H9 (cell line): Measurements from ENCODE around the gene DLD. TPM values are rescaled to one million over a fixed set of nuclear protein-coding genes. Genes with fewer than 3 reads are reported as not detected.
A peak's percentile ranks its signal among the peaks of the same experiment; 100 is the strongest.

Experiments used
- DNase-seq: peaks from one replicate; pipeline ENCODE4 v3.0.0-alpha.2; 2017
- H2AFZ ChIP-seq: one replicate; pipeline ENCODE4 v1.6.1; 2013; ENCODE audit warnings: mild to moderate bottlenecking, low read length, control low read depth, moderate library complexity
- H2AK5ac ChIP-seq: 2 replicates; pipeline ENCODE4 v1.6.1; 2013; ENCODE audit warnings: low read length, control low read depth, mixed read lengths; ENCODE audit not compliant: insufficient read length
- H2BK120ac ChIP-seq: one replicate; pipeline ENCODE4 v1.6.1; 2013; ENCODE audit warnings: low read depth, mild to moderate bottlenecking, low read length, control low read depth, inconsistent platforms; ENCODE audit not compliant: poor library complexity, severe bottlenecking
- H2BK12ac ChIP-seq: 2 replicates; pipeline ENCODE4 v1.6.1; 2013; ENCODE audit warnings: low read length, control low read depth, mixed read lengths, low read depth; ENCODE audit not compliant: insufficient read length
- H2BK15ac ChIP-seq: 2 replicates; pipeline ENCODE4 v1.6.1; 2013; ENCODE audit warnings: low read depth, low read length, control low read depth
- H2BK20ac ChIP-seq: one replicate; pipeline ENCODE4 v1.6.1; 2013; ENCODE audit warnings: low read depth, mild to moderate bottlenecking, low read length, control low read depth, inconsistent platforms; ENCODE audit not compliant: poor library complexity, severe bottlenecking
- H2BK5ac ChIP-seq: 2 replicates; pipeline ENCODE4 v1.6.1; 2013; ENCODE audit warnings: low read length, control low read depth, mixed read lengths; ENCODE audit not compliant: insufficient read length
- H3K14ac ChIP-seq: 2 replicates; pipeline ENCODE4 v1.6.1; 2013; ENCODE audit warnings: low read length, control low read depth; ENCODE audit not compliant: insufficient read depth
- H3K18ac ChIP-seq: 2 replicates; pipeline ENCODE4 v1.6.1; 2013; ENCODE audit warnings: low read depth, mild to moderate bottlenecking, mixed read lengths, low read length, control low read depth; ENCODE audit not compliant: insufficient read length
- H3K23ac ChIP-seq: 2 replicates; pipeline ENCODE4 v1.6.1; 2013; ENCODE audit warnings: low read length, control low read depth, mixed read lengths, low read depth; ENCODE audit not compliant: insufficient read length
- H3K23me2 ChIP-seq: 2 replicates; pipeline ENCODE4 v1.6.1; 2013; ENCODE audit warnings: low read depth, mild to moderate bottlenecking, mixed read lengths, low read length, control low read depth; ENCODE audit not compliant: insufficient read length, poor library complexity, severe bottlenecking
- H3K27ac ChIP-seq: 2 replicates; pipeline ENCODE4 v1.5.1; 2013; ENCODE audit warnings: low read length, control low read depth, mixed read lengths, low read depth; ENCODE audit not compliant: insufficient read length
- H3K27me3 ChIP-seq: 2 replicates; pipeline ENCODE4 v1.6.1; 2013; ENCODE audit warnings: low read length, control low read depth, inconsistent platforms; ENCODE audit not compliant: insufficient read depth
- H3K4ac ChIP-seq: 2 replicates; pipeline ENCODE4 v1.6.1; 2013; ENCODE audit warnings: low read depth, mild to moderate bottlenecking, control low read depth, inconsistent platforms, low read length, moderate library complexity
- H3K4me1 ChIP-seq: 2 replicates; pipeline ENCODE4 v1.6.1; 2013; ENCODE audit warnings: low read length, control low read depth, inconsistent platforms; ENCODE audit not compliant: insufficient read depth
- H3K4me2 ChIP-seq: 2 replicates; pipeline ENCODE4 v1.6.1; 2013; ENCODE audit warnings: low read length, control low read depth, mixed read lengths; ENCODE audit not compliant: insufficient read length, insufficient read depth
- H3K56ac ChIP-seq: 2 replicates; pipeline ENCODE4 v1.6.1; 2013; ENCODE audit warnings: low read depth, mild to moderate bottlenecking, mixed read lengths, low read length, control low read depth; ENCODE audit not compliant: insufficient read length
- H3K79me1 ChIP-seq: 2 replicates; pipeline ENCODE4 v1.6.1; 2013; ENCODE audit warnings: low read depth, mild to moderate bottlenecking, moderate library complexity, low read length, control low read depth, inconsistent platforms; ENCODE audit not compliant: insufficient read depth, poor library complexity, severe bottlenecking
- H3K79me2 ChIP-seq: 2 replicates; pipeline ENCODE4 v1.6.1; 2013; ENCODE audit warnings: low read length, control low read depth, inconsistent platforms; ENCODE audit not compliant: insufficient read depth
- H3K9ac ChIP-seq: 2 replicates; pipeline ENCODE4 v1.6.1; 2013; ENCODE audit warnings: low read length, control low read depth, mixed read lengths; ENCODE audit not compliant: insufficient read length; ENCODE audit errors: extremely low read depth
- H3K9me3 ChIP-seq: one replicate; pipeline ENCODE4 v1.6.1; 2013; ENCODE audit warnings: low read depth, low read length, inconsistent platforms; ENCODE audit not compliant: control insufficient read depth
- H3T11ph ChIP-seq: one replicate; pipeline ENCODE4 v1.6.1; 2013; ENCODE audit warnings: mild to moderate bottlenecking, low read length, control low read depth, inconsistent platforms
- H4K20me1 ChIP-seq: one replicate; pipeline ENCODE4 v1.6.1; 2013; ENCODE audit not compliant: control insufficient read depth, insufficient read length, insufficient read depth
- H4K5ac ChIP-seq: 2 replicates; pipeline ENCODE4 v1.6.1; 2013; ENCODE audit warnings: low read depth, mild to moderate bottlenecking, mixed read lengths, low read length, control low read depth; ENCODE audit not compliant: insufficient read length
- H4K8ac ChIP-seq: replicated peaks from 2 replicates; pipeline ENCODE4 v1.6.1; 2013; ENCODE audit warnings: low read length, control low read depth, mixed read lengths, low read depth; ENCODE audit not compliant: insufficient read length
- H4K91ac ChIP-seq: 2 replicates; pipeline ENCODE4 v1.6.1; 2013; ENCODE audit warnings: low read depth, mild to moderate bottlenecking, moderate library complexity, mixed read lengths, low read length, control low read depth; ENCODE audit not compliant: insufficient read length
- H3K27ac Mint-ChIP-seq, 3 experiments: 2 replicates in 2 of 3; 3 replicates in 1 of 3; pipeline ENCODE4 v1.8.0; 2020 to 2021; ENCODE audit warnings: mixed read lengths in 3 of 3, mild to moderate bottlenecking in 1 of 3, moderate library complexity in 1 of 3
- H3K27me3 Mint-ChIP-seq: 2 replicates; pipeline ENCODE4 v1.8.0; 2021; ENCODE audit warnings: low read depth, mild to moderate bottlenecking, moderate library complexity, mixed read lengths
- H3K36me3 Mint-ChIP-seq, 3 experiments: 2 replicates in 2 of 3; 3 replicates in 1 of 3; pipeline ENCODE4 v1.8.0; 2020 to 2021; ENCODE audit warnings: low read depth in 3 of 3, mixed read lengths in 3 of 3; ENCODE audit not compliant: insufficient read depth in 1 of 3
- H3K4me1 Mint-ChIP-seq, 2 experiments: 2 replicates each; pipeline ENCODE4 v1.8.0; 2020; ENCODE audit warnings: mixed read lengths in 2 of 2
- H3K4me3 Mint-ChIP-seq, 2 experiments: 2 replicates in 1 of 2; 3 replicates in 1 of 2; pipeline ENCODE4 v1.8.0; 2020 to 2021; ENCODE audit warnings: mild to moderate bottlenecking in 2 of 2, mixed read lengths in 2 of 2, moderate library complexity in 1 of 2
- H3K9me3 Mint-ChIP-seq, 2 experiments: 2 replicates in 1 of 2; 3 replicates in 1 of 2; pipeline ENCODE4 v1.8.0; 2020; ENCODE audit warnings: mild to moderate bottlenecking in 2 of 2, mixed read lengths in 2 of 2, moderate library complexity in 1 of 2
- WGBS: extraction: QIAGEN DNeasy Blood & Tissue Kit; methylation state at CpG from one replicate; pipeline ENCODE4 v1.1.7; 2013; ENCODE audit warnings: missing lambda C conversion rate, low lambda C conversion rate, mixed read lengths; ENCODE audit not compliant: insufficient read length; ENCODE audit errors: extremely low coverage; 5-methylcytosine and 5-hydroxymethylcytosine counted together
- total RNA-seq: library from RNA; stranded (reverse); gene quantifications from 2 replicates; pipeline ENCODE4 v1.2.1, GENCODE V29; 2021
- TF ChIP-seq, protein P1 (sequence below): fragments of 200-600 bp; sonication (generic); conservative IDR thresholded peaks from 3 replicates; pipeline ENCODE4 v1.8.0; 2021; ENCODE audit warnings: antibody characterized with exemption, mild to moderate bottlenecking

Gene DLD
- total RNA-seq, 1 experiment from 2014 or later: 93.7 TPM

- H3K36me3 Mint-ChIP-seq: peaks cover 2 to 72% (median 38%) of the 10 kb centered on the region in 3 experiments; a peak in 5 of 7 replicates
- Histone ChIP-seq H3K4me1 (no peaks in the 10 kb centered on the region), H2BK5ac (no peak overlapping the region), H3T11ph (no peak overlapping the region), H3K9ac (no peak overlapping the region), H2AK5ac (no peak overlapping the region), H2BK20ac (no peak overlapping the region), H2BK120ac (no peak overlapping the region), H3K9me3 (no peaks in the 10 kb centered on the region), H4K20me1 (no peaks in the 10 kb centered on the region), H3K23me2 (no peaks in the 10 kb centered on the region), H3K23ac (no peak overlapping the region), H4K5ac (no peak overlapping the region), H4K8ac (no peak overlapping the region), H4K91ac (no peak overlapping the region), H3K79me2 (no peaks in the 10 kb centered on the region), H3K27ac (no peak overlapping the region), H3K79me1 (no peaks in the 10 kb centered on the region), H3K56ac (no peak overlapping the region), H3K27me3 (no peaks in the 10 kb centered on the region), H2BK15ac (no peak overlapping the region), H3K18ac (no peak overlapping the region), H3K14ac (no peak overlapping the region), H3K4me2 (no peak overlapping the region), H3K4ac (no peak overlapping the region), H2AFZ (no peak overlapping the region), H2BK12ac (no peak overlapping the region)
- no CpG with 5 or more reads among the region's 2 CpGs for WGBS
- H3K27ac Mint-ChIP-seq: 0 out of 7 replicates have a peak overlapping the region, but pooled peaks of 1 of the 3 experiments have one; percentile 35
- H3K4me1 Mint-ChIP-seq: peaks cover 0 to 2% of the 10 kb centered on the region in 2 experiments; a peak in 1 of 4 replicates
- TF ChIP-seq, protein P1, sequence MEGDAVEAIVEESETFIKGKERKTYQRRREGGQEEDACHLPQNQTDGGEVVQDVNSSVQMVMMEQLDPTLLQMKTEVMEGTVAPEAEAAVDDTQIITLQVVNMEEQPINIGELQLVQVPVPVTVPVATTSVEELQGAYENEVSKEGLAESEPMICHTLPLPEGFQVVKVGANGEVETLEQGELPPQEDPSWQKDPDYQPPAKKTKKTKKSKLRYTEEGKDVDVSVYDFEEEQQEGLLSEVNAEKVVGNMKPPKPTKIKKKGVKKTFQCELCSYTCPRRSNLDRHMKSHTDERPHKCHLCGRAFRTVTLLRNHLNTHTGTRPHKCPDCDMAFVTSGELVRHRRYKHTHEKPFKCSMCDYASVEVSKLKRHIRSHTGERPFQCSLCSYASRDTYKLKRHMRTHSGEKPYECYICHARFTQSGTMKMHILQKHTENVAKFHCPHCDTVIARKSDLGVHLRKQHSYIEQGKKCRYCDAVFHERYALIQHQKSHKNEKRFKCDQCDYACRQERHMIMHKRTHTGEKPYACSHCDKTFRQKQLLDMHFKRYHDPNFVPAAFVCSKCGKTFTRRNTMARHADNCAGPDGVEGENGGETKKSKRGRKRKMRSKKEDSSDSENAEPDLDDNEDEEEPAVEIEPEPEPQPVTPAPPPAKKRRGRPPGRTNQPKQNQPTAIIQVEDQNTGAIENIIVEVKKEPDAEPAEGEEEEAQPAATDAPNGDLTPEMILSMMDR: no peak
- H3K9me3 Mint-ChIP-seq: no peaks in the 10 kb centered on the region
- no peak for DNase-seq
- H3K4me3 Mint-ChIP-seq: no peak overlapping the region
- no peaks in the 10 kb centered on the region for H3K27me3 Mint-ChIP-seq
These were observed 54.3 kb downstream of the DLD start for GRCh38 chr7:107945332-107945731.
